PC-9 (cell line): ENCODE results near the gene ZBTB24. TPM values are rescaled to one million over a fixed set of nuclear protein-coding genes. Genes with fewer than 3 reads are reported as not detected.

ENCODE experiments used
- BruUV-seq: library from RNA; stranded (reverse); fragments of 400-500 nt; replicated peaks from 2 replicates; lab custom pipeline; 2021; lab: Mats Ljungman, UMichigan
- CTCF ChIA-PET: fragments of 300-600 bp; sonication (Branson Sonifier 250); formaldehyde crosslinking; loops from one replicate; lab custom pipeline; 2022; ENCODE audit warnings: antibody characterized with exemption; lab: Charles Lee
- POLR2A ChIA-PET: fragments of 300-600 bp; sonication (Branson Sonifier 250); formaldehyde crosslinking; loops from one replicate; lab custom pipeline; 2022; ENCODE audit warnings: antibody characterized with exemption; ENCODE audit not compliant: unreplicated experiment; lab: Charles Lee
- DNase-seq, 2 experiments: peaks; one replicate each; pipeline versions ENCODE4 v3.0.0 to v3.0.0-alpha.2; 2015 to 2022; ENCODE audit warnings: mixed read lengths in 1 of 2
- H2AFZ ChIP-seq: fragments of 200-600 bp; sonication (generic); 2 replicates; pipeline ENCODE4 v1.8.1; 2017; ENCODE audit warnings: antibody characterized with exemption
- H3F3A ChIP-seq: fragments of 200-600 bp; sonication (generic); 2 replicates; pipeline ENCODE4 v1.8.1; 2017; ENCODE audit warnings: antibody characterized with exemption, mild to moderate bottlenecking, low read depth; ENCODE audit not compliant: insufficient read depth
- H3K27ac ChIP-seq: fragments of 200-600 bp; sonication (generic); 2 replicates; pipeline ENCODE4 v1.6.1; 2016; ENCODE audit warnings: mixed run types
- H3K27me3 ChIP-seq: fragments of 200-600 bp; sonication (generic); 2 replicates; pipeline ENCODE4 v1.6.1; 2016; ENCODE audit warnings: low read depth, mixed run types; ENCODE audit not compliant: insufficient read depth
- H3K36me3 ChIP-seq: fragments of 200-600 bp; sonication (generic); 2 replicates; pipeline ENCODE4 v1.6.1; 2016; ENCODE audit warnings: low read depth, mixed run types
- H3K4me1 ChIP-seq: fragments of 200-600 bp; sonication (generic); replicated peaks from 2 replicates; pipeline ENCODE4 v1.6.1; 2016; ENCODE audit warnings: mixed run types; ENCODE audit not compliant: insufficient read depth
- H3K4me2 ChIP-seq: fragments of 200-600 bp; sonication (generic); 2 replicates; pipeline ENCODE4 v1.6.1; 2017; ENCODE audit warnings: mixed run types
- H3K4me3 ChIP-seq: fragments of 200-600 bp; sonication (generic); 2 replicates; pipeline ENCODE4 v1.6.1; 2016; ENCODE audit warnings: mixed run types
- H3K79me2 ChIP-seq: fragments of 200-600 bp; sonication (generic); 2 replicates; pipeline ENCODE4 v1.6.1; 2017; ENCODE audit warnings: low read depth, mixed run types
- H3K9me2 ChIP-seq: fragments of 200-600 bp; sonication (generic); 2 replicates; pipeline ENCODE4 v1.8.1; 2017; ENCODE audit warnings: mild to moderate bottlenecking; ENCODE audit not compliant: insufficient read depth
- H3K9me3 ChIP-seq: fragments of 200-600 bp; sonication (generic); 2 replicates; pipeline ENCODE4 v1.8.1; 2016; ENCODE audit warnings: low read depth; ENCODE audit not compliant: insufficient read depth
- H4K20me1 ChIP-seq: fragments of 200-600 bp; sonication (generic); 2 replicates; pipeline ENCODE4 v1.8.1; 2017; ENCODE audit not compliant: insufficient read depth
- CTCF ChIP-seq: fragments of 200-600 bp; sonication (generic); conservative IDR thresholded peaks from 2 replicates; pipeline ENCODE4 v1.6.1; 2017; ENCODE audit warnings: mixed run types, antibody characterized with exemption, mild to moderate bottlenecking, moderate library complexity
- EZH2 ChIP-seq: fragments of 200-600 bp; sonication (generic); IDR thresholded peaks from 2 replicates; pipeline ENCODE4 v1.8.0; 2017; ENCODE audit warnings: antibody characterized with exemption, low read depth
- intact Hi-C: fragments of 100-400 bp; cut with micrococcal nuclease; formaldehyde crosslinking; loops from one replicate; pipeline ENCODE4 v1.10.0; 2022; ENCODE audit not compliant: unreplicated experiment
- total RNA-seq: library from RNA; stranded (reverse); gene quantifications from 2 replicates; pipeline ENCODE4 v1.2.3, GENCODE V29; 2021

Gene ZBTB24
- total RNA-seq, 1 experiment from 2014 or later, result 7.2 TPM

DNA sequence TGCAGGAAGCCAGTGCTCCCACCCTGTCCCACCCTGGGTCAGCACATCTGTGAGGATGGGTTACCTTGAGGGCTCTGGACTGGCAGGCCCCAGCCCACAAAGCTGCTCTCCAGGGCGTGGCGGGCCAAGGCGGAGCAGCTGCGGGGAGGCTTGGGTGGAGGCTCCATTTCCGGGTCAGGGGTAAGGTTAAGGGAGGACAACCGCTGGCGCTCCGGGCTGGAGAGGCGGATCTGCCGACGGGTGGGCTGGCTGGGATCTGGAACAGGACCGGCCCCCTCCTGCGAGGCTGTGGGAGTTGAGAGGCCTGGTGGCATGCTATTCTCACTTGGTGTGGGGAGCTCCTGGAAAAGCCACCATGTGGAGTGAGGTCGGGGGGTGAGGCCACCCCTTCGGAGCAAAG is 36.9 kb downstream of the ZBTB24 start:
- DNase-seq, result no peak
- H3K4me3 ChIP-seq, result no peak overlapping the region
- peaks cover 8% of the 10 kb centered on the region; the same call in 1 of the 2 replicates for H3F3A ChIP-seq
- no peaks in the 10 kb centered on the region for H3K9me3 ChIP-seq
- H4K20me1 ChIP-seq, result no peaks in the 10 kb centered on the region
- no peaks in the 10 kb centered on the region for H3K9me2 ChIP-seq
- no peak overlapping the region for H2AFZ ChIP-seq
- ChIA-PET CTCF (no interaction called here), POLR2A (interaction anchor here (0.6 kb wide), 1 partner anchor 245 kb away, joined by 5 read pairs; no protein-coding TSS in a partner anchor)
- H3K36me3 ChIP-seq, result 0 out of 2 replicates have a peak, but pooled peaks cover 3% of the 10 kb centered on the region
- TF ChIP-seq EZH2, result no peak
- TF ChIP-seq CTCF, result no peak
- H3K79me2 ChIP-seq, result peaks cover 14% of the 10 kb centered on the region
- no peaks in the 10 kb centered on the region for H3K27me3 ChIP-seq
- intact Hi-C loops, result no loop called here
- H3K27ac ChIP-seq, result no peak overlapping the region
- peaks cover 7% of the 10 kb centered on the region for H3K4me1 ChIP-seq
- no peak overlapping the region for H3K4me2 ChIP-seq
- BruUV-seq, result no TSS peak

DNA sequence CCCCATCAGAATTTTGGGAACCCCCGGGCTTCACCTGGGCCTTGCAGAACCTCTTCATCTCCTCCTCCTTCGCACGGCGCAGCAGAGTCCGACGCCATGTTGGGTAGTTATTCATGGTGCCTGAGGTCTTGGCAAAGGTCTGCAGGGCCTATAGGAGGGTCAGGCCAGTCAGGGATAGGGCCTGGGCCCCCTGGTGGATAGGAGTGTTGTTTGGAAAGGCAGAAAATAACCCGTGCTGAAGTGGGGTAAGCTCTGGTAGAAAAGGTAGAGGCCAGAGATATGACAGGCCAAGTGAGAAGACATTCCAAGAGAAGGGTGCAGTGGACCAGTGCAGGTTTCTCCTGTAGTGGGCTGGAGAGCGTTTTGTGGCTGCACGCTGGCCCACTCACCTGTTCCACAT is 37.6 kb downstream of the ZBTB24 start:
- POLR2A ChIA-PET, result interaction anchor here (0.6 kb wide), 1 partner anchor 12 kb away, joined by 6 read pairs; no protein-coding TSS in a partner anchor
- intact Hi-C loops, result no loop called here

DNA sequence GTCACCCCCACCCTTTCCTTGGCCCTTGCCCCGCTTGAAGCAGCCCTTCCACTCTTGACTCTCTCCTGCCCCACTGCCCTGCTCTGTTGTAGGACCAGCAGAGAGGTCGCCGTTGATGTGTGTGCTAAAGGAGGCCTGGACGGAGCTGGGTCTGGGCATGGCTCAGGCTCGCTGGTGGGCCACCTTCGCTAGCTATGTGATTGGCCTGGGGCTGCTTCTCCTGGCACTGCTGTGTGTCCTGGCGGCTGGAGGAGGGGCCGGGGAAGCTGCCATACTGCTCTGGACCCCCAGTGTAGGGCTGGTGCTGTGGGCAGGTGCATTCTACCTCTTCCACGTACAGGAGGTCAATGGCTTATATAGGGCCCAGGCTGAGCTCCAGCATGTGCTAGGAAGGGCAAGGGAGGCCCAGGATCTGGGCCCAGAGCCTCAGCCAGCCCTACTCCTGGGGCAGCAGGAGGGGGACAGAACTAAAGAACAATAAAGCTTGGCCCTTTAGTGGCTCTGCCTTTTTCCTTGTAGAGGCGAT is 39.5 kb downstream of the ZBTB24 start:
- no peak for DNase-seq
- Histone ChIP-seq H3K27me3 (no peaks in the 10 kb centered on the region), H3K4me2 (no peak overlapping the region), H2AFZ (no peak overlapping the region), H3K79me2 (peaks cover 29% of the 10 kb centered on the region), H3K9me2 (no peaks in the 10 kb centered on the region), H3K27ac (no peak overlapping the region), H3K36me3 (0 out of 2 replicates have a peak, but pooled peaks cover 3% of the 10 kb centered on the region), H3K9me3 (no peaks in the 10 kb centered on the region), H4K20me1 (no peaks in the 10 kb centered on the region), H3K4me1 (peaks cover 13% of the 10 kb centered on the region), H3F3A (peaks cover 16% of the 10 kb centered on the region), H3K4me3 (no peak overlapping the region)
- CTCF ChIA-PET, result interaction anchor here (0.6 kb wide), 1 partner anchor 385 kb away, joined by 3 read pairs; no protein-coding TSS in a partner anchor
- intact Hi-C loops, result no loop called here
- TF ChIP-seq CTCF (no peak), EZH2 (no peak)
- no TSS peak for BruUV-seq
- POLR2A ChIA-PET, result no interaction called here

More for the DNA sequence above, 37.6 kb downstream of the ZBTB24 start:
- Histone ChIP-seq H3K4me1 (peaks cover 7% of the 10 kb centered on the region), H3K79me2 (peaks cover 18% of the 10 kb centered on the region), H3K9me2 (no peaks in the 10 kb centered on the region), H3K36me3 (0 out of 2 replicates have a peak, but pooled peaks cover 3% of the 10 kb centered on the region), H4K20me1 (no peaks in the 10 kb centered on the region), H3K27ac (no peak overlapping the region), H3K9me3 (no peaks in the 10 kb centered on the region), H3F3A (peaks cover 4% of the 10 kb centered on the region; the same call in 1 of the 2 replicates), H2AFZ (no peak overlapping the region), H3K4me2 (no peak overlapping the region), H3K4me3 (no peak overlapping the region), H3K27me3 (no peaks in the 10 kb centered on the region)
- BruUV-seq, result no TSS peak
- no peak for DNase-seq
- CTCF ChIA-PET, result no interaction called here
- peak; percentile 30; the same call in 1 of the 2 replicates for TF ChIP-seq CTCF
- TF ChIP-seq EZH2, result no peak
